HepG2 (cell line): ENCODE measurements around the gene GUCA1A. TPM values are rescaled to one million over a fixed set of nuclear protein-coding genes. Genes with fewer than 3 reads are reported as not detected.

ENCODE experiments used
- ATAC-seq: fragments of 200-7000 bp; cut with Tn5 transposase; 3 replicates; pipeline ENCODE4 v1.9.1; 2020; ENCODE audit warnings: mild to moderate bottlenecking, moderate library complexity
- BruUV-seq: library from RNA; stranded (reverse); fragments of 400-500 nt; replicated peaks from 2 replicates; lab custom pipeline; 2021; lab: Mats Ljungman, UMichigan
- CTCF ChIA-PET: fragments of 300-600 bp; formaldehyde crosslinking; extraction: SDS; loops from one replicate; lab custom pipeline; 2021; ENCODE audit warnings: low total read pairs, inconsistent platforms, low intra/inter-chr PET ratio; lab: Yijun Ruan, JAX
- POLR2A ChIA-PET: fragments of 350-600 bp; sonication (Branson Sonifier 250); formaldehyde crosslinking; loops from one replicate; lab custom pipeline; 2020; ENCODE audit warnings: antibody characterized with exemption, inconsistent platforms; lab: Yijun Ruan, JAX
- DNase-seq: peaks from one replicate; pipeline ENCODE4 v3.0.0-alpha.2; 2015; ENCODE audit warnings: low spot score
- FAIRE-seq: peaks from 3 replicates; lab custom pipeline; 2011; peaks lifted over from hg19 to GRCh38; lab: Jason Lieb, UNC
- H2AFZ ChIP-seq: one replicate; pipeline ENCODE4 v1.6.1; 2011; ENCODE audit warnings: low read length, inconsistent platforms
- H3K27ac ChIP-seq: fragments of 300-600 bp; 3 replicates; pipeline ENCODE4 v1.8.0; 2011; ENCODE audit warnings: mixed run types, mild to moderate bottlenecking, mixed read lengths, low read length, inconsistent platforms; ENCODE audit not compliant: insufficient read depth; ENCODE audit errors: extremely low read length
- H3K27me3 ChIP-seq, 2 experiments: fragments of 200-600 bp in 1 of 2; 2 replicates in 1 of 2; 3 replicates in 1 of 2; pipeline versions ENCODE4 v1.6.0 to v1.8.0; 2011; ENCODE audit warnings: low read length in 2 of 2, mild to moderate bottlenecking in 2 of 2, moderate library complexity in 2 of 2, inconsistent platforms in 1 of 2; ENCODE audit not compliant: insufficient read depth in 2 of 2, control insufficient read depth in 1 of 2
- H3K36me3 ChIP-seq, 2 experiments: fragments of 200-600 bp in 1 of 2; replicated peaks in 1 of 2; 2 replicates in 1 of 2; 3 replicates in 1 of 2; pipeline versions ENCODE4 v1.5.1 to v1.8.0; 2011; ENCODE audit warnings: low read length in 2 of 2, inconsistent platforms in 1 of 2; ENCODE audit not compliant: insufficient read depth in 2 of 2, control insufficient read depth in 1 of 2
- H3K4me1 ChIP-seq: 2 replicates; pipeline ENCODE4 v1.5.1; 2012; ENCODE audit warnings: low read length, inconsistent platforms; ENCODE audit not compliant: insufficient read depth
- H3K4me2 ChIP-seq: 2 replicates; pipeline ENCODE4 v1.6.0; 2011; ENCODE audit warnings: low read depth, low read length, inconsistent platforms
- H3K4me3 ChIP-seq, 3 experiments: fragments of 200-600 bp in 1 of 3; sonication (generic), shearing (Covaris generic) in 1 of 3; replicated peaks in 1 of 3; 2 replicates each; pipeline ENCODE4 v1.5.1; 2011 to 2016; ENCODE audit warnings: low read length in 3 of 3, inconsistent platforms in 2 of 3, low read depth in 2 of 3, mild to moderate bottlenecking in 2 of 3, control low read depth in 1 of 3, mixed read lengths in 1 of 3; ENCODE audit not compliant: insufficient read depth in 1 of 3
- H3K79me2 ChIP-seq: one replicate; pipeline ENCODE4 v1.6.1; 2011; ENCODE audit warnings: low read length, inconsistent platforms; ENCODE audit not compliant: insufficient read depth
- H3K9ac ChIP-seq: 2 replicates; pipeline ENCODE4 v1.6.0; 2011; ENCODE audit warnings: mild to moderate bottlenecking, low read depth, low read length, inconsistent platforms; ENCODE audit not compliant: insufficient read depth
- H3K9me3 ChIP-seq: 2 replicates; pipeline ENCODE4 v1.5.1; 2012; ENCODE audit warnings: mild to moderate bottlenecking, low read length
- H4K20me1 ChIP-seq: 2 replicates; pipeline ENCODE4 v1.6.0; 2011; ENCODE audit warnings: inconsistent platforms, mild to moderate bottlenecking, low read length, moderate library complexity; ENCODE audit not compliant: insufficient read depth
- BRCA1 ChIP-seq: sonication (generic); formaldehyde crosslinking; IDR thresholded peaks from 2 replicates; pipeline ENCODE4 v1.4.0; 2020; ENCODE audit warnings: missing genetic modification reagents
- FOXO4 ChIP-seq: sonication (generic); formaldehyde crosslinking; conservative IDR thresholded peaks from 2 replicates; pipeline ENCODE4 v1.8.1; 2023; ENCODE audit warnings: missing genetic modification reagents
- GATA4 ChIP-seq: sonication (generic); IDR thresholded peaks from 2 replicates; pipeline ENCODE4 v1.6.1; 2016; ENCODE audit warnings: antibody characterized with exemption, low read depth, borderline replicate concordance
- STAG1 ChIP-seq: sonication (generic); formaldehyde crosslinking; IDR thresholded peaks from 2 replicates; pipeline ENCODE4 v1.4.0; 2020; ENCODE audit warnings: missing genetic modification reagents
- TGIF2 ChIP-seq: IDR thresholded peaks from 2 replicates; pipeline ENCODE4 v1.6.1; 2016; ENCODE audit warnings: control low read depth, missing compliant biosample characterization
- ZNF124 ChIP-seq: sonication (generic); formaldehyde crosslinking; IDR thresholded peaks from 2 replicates; pipeline ENCODE4 v1.4.0; 2020; ENCODE audit warnings: missing genetic modification reagents
- ZNF274 ChIP-seq: sonication (generic); formaldehyde crosslinking; IDR thresholded peaks from 2 replicates; pipeline ENCODE4 v1.5.1; 2020; ENCODE audit warnings: mild to moderate bottlenecking, missing genetic modification reagents
- ZNF775 ChIP-seq: sonication (generic); formaldehyde crosslinking; IDR thresholded peaks from 2 replicates; pipeline ENCODE4 v1.4.0; 2020; ENCODE audit warnings: missing genetic modification reagents, mild to moderate bottlenecking, moderate library complexity, borderline replicate concordance
- ZNF780A ChIP-seq: sonication (generic); formaldehyde crosslinking; IDR thresholded peaks from 2 replicates; pipeline ENCODE4 v1.8.0; 2022; ENCODE audit warnings: mild to moderate bottlenecking, missing genetic modification reagents, moderate library complexity
- WGBS: methylation state at CpG from one replicate; pipeline ENCODE4 v1.1.6; 2017; ENCODE audit warnings: low lambda C conversion rate; 5-methylcytosine and 5-hydroxymethylcytosine counted together
- in situ Hi-C: cut with HindIII; loops from 2 replicates; pipeline ENCODE4 v1.10.0; 2017; ENCODE audit warnings: low pct_unique_long_range_greater_than_20kb; ENCODE audit not compliant: extremely low pct_ligation_motif_present
- intact Hi-C: fragments of 100-400 bp; cut with micrococcal nuclease; formaldehyde crosslinking; loops from one replicate; pipeline ENCODE4 v1.10.0; 2022; ENCODE audit not compliant: unreplicated experiment
- polyA plus RNA-seq, 8 experiments: library from polyadenylated mRNA; depleted of rRNA in 3 of 8; stranded (reverse) in 7 of 8; unstranded in 1 of 8; fragments of >200 nt; fragmentation: Illumina TruSeq in 4 of 8; extraction: Trizol in 4 of 8; gene quantifications; 2 replicates each; pipeline versions ENCODE4 v1.2.1 to v1.2.3, GENCODE V29; 2011 to 2016; ENCODE audit warnings: low read depth in 4 of 8, missing spikeins in 1 of 8, mixed read lengths in 1 of 8; ENCODE audit not compliant: insufficient read depth in 1 of 8
- total RNA-seq, 5 experiments: library from RNA; depleted of rRNA; stranded (reverse); fragments of >200 nt; fragmentation: Illumina TruSeq; extraction: Trizol; gene quantifications; 2 replicates each; pipeline ENCODE4 v1.2.3, GENCODE V29; 2016; ENCODE audit warnings: low read depth in 1 of 5

GUCA1A gene
- total and polyA plus RNA-seq, 2 of the 13 experiments (the other 11 are each of a cell fraction or from before 2014, with no cell fraction given): not detected

DNA sequence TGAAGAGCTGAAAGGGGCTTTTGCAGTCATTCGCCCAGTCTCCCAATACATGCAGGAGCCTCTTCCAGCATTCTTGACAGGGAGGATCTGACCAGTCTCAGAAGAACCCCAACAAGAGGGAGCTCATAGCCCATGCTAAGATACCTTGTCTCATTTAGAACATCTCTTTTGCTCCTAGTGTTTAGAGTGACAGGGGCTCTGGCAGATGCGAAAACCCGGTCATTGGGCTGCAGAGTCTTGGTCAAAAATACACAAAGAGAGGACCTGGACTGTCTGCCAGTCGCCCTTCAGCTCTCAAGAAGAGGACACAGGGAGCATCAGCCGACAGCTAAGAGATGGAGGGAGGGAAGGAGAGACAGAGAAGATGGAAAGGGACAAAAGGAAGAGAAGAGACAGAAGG lies 20.9 kb downstream of the GUCA1A start (continued):
- TF ChIP-seq ZNF124: no peak
- TF ChIP-seq TGIF2 (CRISPR knock-in tag): no peak
- TF ChIP-seq ZNF775 (CRISPR knock-in tag): no peak
- no peak for TF ChIP-seq STAG1 (CRISPR knock-in tag)
- TF ChIP-seq GATA4: no peak
- TF ChIP-seq ZNF780A (CRISPR knock-in tag): no peak

DNA sequence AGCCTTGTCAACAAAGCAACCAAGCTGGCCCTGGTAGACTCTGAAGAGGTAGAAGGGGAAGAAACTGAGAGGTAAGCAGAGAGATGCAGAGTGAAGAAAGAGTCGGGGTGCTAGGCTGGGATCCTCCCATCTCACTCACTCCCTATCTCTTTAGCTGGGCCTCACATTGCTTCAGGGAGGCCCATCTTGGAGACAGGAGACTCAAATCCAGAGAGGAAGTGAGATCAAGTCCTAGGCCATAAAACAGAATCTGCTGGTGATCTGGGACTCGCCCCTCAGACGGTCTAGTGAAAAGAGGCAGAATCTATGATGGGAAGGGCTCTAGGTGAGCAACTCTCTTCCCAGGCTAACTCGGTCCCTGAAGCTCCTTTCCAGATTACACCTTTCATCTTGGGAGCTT lies 22.3 kb downstream of the GUCA1A start:
- peaks cover 41% of the 10 kb centered on the region for H3K4me1 ChIP-seq
- no peak for ATAC-seq
- H3K27ac ChIP-seq: no peak overlapping the region
- no peak overlapping the region for H3K4me3 ChIP-seq
- H3K4me2 ChIP-seq: no peak overlapping the region
- no peak overlapping the region for H3K9ac ChIP-seq
- no peak overlapping the region for H2AFZ ChIP-seq
- no peaks in the 10 kb centered on the region for H4K20me1 ChIP-seq
- no peaks in the 10 kb centered on the region for H3K9me3 ChIP-seq
- no peak for DNase-seq
- in situ Hi-C loops: no loop called here
- H3K36me3 ChIP-seq: no peaks in the 10 kb centered on the region
- H3K27me3 ChIP-seq: no peaks in the 10 kb centered on the region
- ChIA-PET CTCF (no interaction called here), POLR2A (interaction anchor here (0.8 kb wide), 1 partner anchor 1604 kb away, joined by 4 read pairs; no protein-coding TSS in a partner anchor)
- H3K79me2 ChIP-seq: no peaks in the 10 kb centered on the region
- BruUV-seq: no TSS peak
- FAIRE-seq: no peak
- TF ChIP-seq ZNF274 (CRISPR knock-in tag): no peak
- no peak for TF ChIP-seq FOXO4 (CRISPR knock-in tag)
- TF ChIP-seq BRCA1: no peak
- 90% methylated on average over 4 of the region's 4 CpGs for WGBS
- intact Hi-C loops: no loop called here
